NCI-H226 (cell line): ENCODE measurements around the gene CTNNB1.

Source experiments
- DNase-seq: peaks from one replicate; pipeline ENCODE4 v3.0.0-alpha.2; 2015

Gene CTNNB1

GRCh38 chr3:41220906-41221677, 21.8 kb downstream of the CTNNB1 start:
- no peak for DNase-seq

- DNase-seq = no peak
These were observed 22.7 kb downstream of the CTNNB1 start for GRCh38 chr3:41222012-41222411.

GRCh38 chr3:41222501-41222900, 23.2 kb downstream of the CTNNB1 start:
- DNase-seq = no peak

GRCh38 chr3:41223078-41223477, 23.8 kb downstream of the CTNNB1 start:
- no peak for DNase-seq

GRCh38 chr3:41223691-41224090, 24.4 kb downstream of the CTNNB1 start:
- no peak for DNase-seq

GRCh38 chr3:41224120-41224806, 25.0 kb downstream of the CTNNB1 start:
- DNase-seq = peak; percentile 57

- DNase-seq = no peak
These were observed 35.8 kb downstream of the CTNNB1 start for GRCh38 chr3:41234823-41235721.

GRCh38 chr3:41236228-41236627, 36.9 kb downstream of the CTNNB1 start:
- no peak for DNase-seq

- no peak for DNase-seq
These were observed 38.6 kb downstream of the CTNNB1 start for GRCh38 chr3:41237907-41238306.

- DNase-seq = no peak
These were observed 40.3 kb downstream of the CTNNB1 start for GRCh38 chr3:41239587-41239986.

GRCh38 chr3:41241161-41241560, 41.9 kb downstream of the CTNNB1 start:
- DNase-seq = no peak

- DNase-seq = no peak
These were observed 42.7 kb downstream of the CTNNB1 start for GRCh38 chr3:41241800-41242571.

- no peak for DNase-seq
These were observed 43.9 kb downstream of the CTNNB1 start for GRCh38 chr3:41243183-41243582.

- DNase-seq = no peak
These were observed 45.5 kb downstream of the CTNNB1 start for GRCh38 chr3:41244620-41245336.

- DNase-seq = no peak
These were observed 48.0 kb downstream of the CTNNB1 start for GRCh38 chr3:41247055-41248004.

- no peak for DNase-seq
These were observed 49.2 kb downstream of the CTNNB1 start for GRCh38 chr3:41248525-41248924.

- no peak for DNase-seq
These were observed 50.0 kb downstream of the CTNNB1 start for GRCh38 chr3:41249318-41249717.

GRCh38 chr3:41250825-41251224, 51.5 kb downstream of the CTNNB1 start:
- no peak for DNase-seq

- no peak for DNase-seq
These were observed 52.3 kb downstream of the CTNNB1 start for GRCh38 chr3:41251593-41251992.

GRCh38 chr3:41258239-41258800, 59.0 kb downstream of the CTNNB1 start:
- DNase-seq = no peak
